ENCODE results near the gene TM4SF1.

GRCh38 chr3:149386299-149386606 lies 8.8 kb upstream of the TM4SF1 start:
- TF ChIP-seq CTCF (IDR thresholded peaks at IDR 0.05): no peak
- TF ChIP-seq POLR2AphosphoS5 (IDR thresholded peaks at IDR 0.05; ENCODE audit: insufficient read depth in 1 of 2, low read depth in 1 of 2): no peak
- no peak for TF ChIP-seq POLR2A (IDR thresholded peaks at IDR 0.05)

All from vagina (tissue), 2 donors.